HepG2 (cell line): ENCODE data around the gene RASD1. TPM values are rescaled to one million over a fixed set of nuclear protein-coding genes. Genes with fewer than 3 reads are reported as not detected.

Source experiments
- BRCA1 ChIP-seq: sonication (generic); formaldehyde crosslinking; IDR thresholded peaks from 2 replicates; pipeline ENCODE4 v1.4.0; 2020; ENCODE audit warnings: missing genetic modification reagents
- FOXO4 ChIP-seq: sonication (generic); formaldehyde crosslinking; conservative IDR thresholded peaks from 2 replicates; pipeline ENCODE4 v1.8.1; 2023; ENCODE audit warnings: missing genetic modification reagents
- GLI4 ChIP-seq: sonication (generic); formaldehyde crosslinking; IDR thresholded peaks from 2 replicates; pipeline ENCODE4 v1.5.1; 2020; ENCODE audit warnings: missing genetic modification reagents, mild to moderate bottlenecking, moderate library complexity, borderline replicate concordance
- HNF4A ChIP-seq: sonication (generic); formaldehyde crosslinking; IDR thresholded peaks from 2 replicates; pipeline ENCODE4 v1.4.0; 2020; ENCODE audit warnings: missing genetic modification reagents
- JUNB ChIP-seq: sonication (generic); formaldehyde crosslinking; IDR thresholded peaks from 2 replicates; pipeline ENCODE4 v1.8.0; 2022; ENCODE audit warnings: missing genetic modification reagents, mild to moderate bottlenecking, borderline replicate concordance
- KAT7 ChIP-seq: IDR thresholded peaks from 2 replicates; pipeline ENCODE4 v1.6.1; 2018; ENCODE audit warnings: borderline replicate concordance, missing compliant biosample characterization
- KDM2A ChIP-seq: sonication (generic); formaldehyde crosslinking; IDR thresholded peaks from 2 replicates; pipeline ENCODE4 v1.4.0; 2020; ENCODE audit warnings: low read depth, missing genetic modification reagents, borderline replicate concordance
- MYC ChIP-seq: sonication (generic); formaldehyde crosslinking; IDR thresholded peaks from 2 replicates; pipeline ENCODE4 v1.9.0; 2021; ENCODE audit warnings: missing genetic modification reagents, borderline replicate concordance
- NBN ChIP-seq: fragments of 450-650 bp; conservative IDR thresholded peaks from 2 replicates; pipeline ENCODE4 v1.6.1; 2017
- ONECUT2 ChIP-seq: sonication (generic); formaldehyde crosslinking; IDR thresholded peaks from 2 replicates; pipeline ENCODE4 v1.4.0; 2020; ENCODE audit warnings: missing genetic modification reagents
- POGZ ChIP-seq: sonication (generic); formaldehyde crosslinking; IDR thresholded peaks from 2 replicates; pipeline ENCODE4 v1.4.0; 2020; ENCODE audit warnings: mild to moderate bottlenecking, missing genetic modification reagents
- PRDM10 ChIP-seq: sonication (generic); formaldehyde crosslinking; IDR thresholded peaks from 2 replicates; pipeline ENCODE4 v1.4.0; 2020; ENCODE audit warnings: low read depth, missing genetic modification reagents
- RARG ChIP-seq: sonication (generic); formaldehyde crosslinking; IDR thresholded peaks from 2 replicates; pipeline ENCODE4 v1.4.0; 2020; ENCODE audit warnings: low read depth, mild to moderate bottlenecking, missing genetic modification reagents
- RCOR2 ChIP-seq: IDR thresholded peaks from 2 replicates; pipeline ENCODE4 v1.6.1; 2016; ENCODE audit warnings: missing biosample characterization, missing genetic modification reagents
- SMARCE1 ChIP-seq: fragments of 450-650 bp; IDR thresholded peaks from 2 replicates; pipeline ENCODE4 v1.6.1; 2017; ENCODE audit warnings: borderline replicate concordance
- STAT6 ChIP-seq: sonication (generic); formaldehyde crosslinking; IDR thresholded peaks from 2 replicates; pipeline ENCODE4 v1.4.0; 2020; ENCODE audit warnings: missing genetic modification reagents, mild to moderate bottlenecking, borderline replicate concordance
- XBP1 ChIP-seq: sonication (generic); formaldehyde crosslinking; IDR thresholded peaks from 2 replicates; pipeline ENCODE4 v1.5.0; 2020; ENCODE audit warnings: missing genetic modification reagents
- ZFP90 ChIP-seq: sonication (generic); formaldehyde crosslinking; IDR thresholded peaks from 2 replicates; pipeline ENCODE4 v1.8.0; 2022; ENCODE audit warnings: missing genetic modification reagents, mild to moderate bottlenecking, inconsistent platforms, borderline replicate concordance
- ZNF17 ChIP-seq: sonication (generic); formaldehyde crosslinking; IDR thresholded peaks from 2 replicates; pipeline ENCODE4 v1.5.0; 2020; ENCODE audit warnings: mild to moderate bottlenecking, missing genetic modification reagents
- ZNF24 ChIP-seq: fragments of 450-650 bp; IDR thresholded peaks from 2 replicates; pipeline ENCODE4 v1.6.1; 2017; ENCODE audit warnings: antibody characterized with exemption, mild to moderate bottlenecking
- ZNF275 ChIP-seq: sonication (generic); formaldehyde crosslinking; IDR thresholded peaks from 2 replicates; pipeline ENCODE4 v1.8.0; 2022; ENCODE audit warnings: missing genetic modification reagents, mild to moderate bottlenecking, inconsistent platforms, borderline replicate concordance
- ZNF749 ChIP-seq: sonication (generic); formaldehyde crosslinking; IDR thresholded peaks from 2 replicates; pipeline ENCODE4 v1.8.0; 2022; ENCODE audit warnings: mild to moderate bottlenecking, missing genetic modification reagents, moderate library complexity, borderline replicate concordance
- polyA plus RNA-seq, 8 experiments: library from polyadenylated mRNA; depleted of rRNA in 3 of 8; stranded (reverse) in 7 of 8; unstranded in 1 of 8; fragments of >200 nt; fragmentation: Illumina TruSeq in 4 of 8; extraction: Trizol in 4 of 8; gene quantifications; 2 replicates each; pipeline versions ENCODE4 v1.2.1 to v1.2.3, GENCODE V29; 2011 to 2016; ENCODE audit warnings: low read depth in 4 of 8, missing spikeins in 1 of 8, mixed read lengths in 1 of 8; ENCODE audit not compliant: insufficient read depth in 1 of 8
- total RNA-seq, 5 experiments: library from RNA; depleted of rRNA; stranded (reverse); fragments of >200 nt; fragmentation: Illumina TruSeq; extraction: Trizol; gene quantifications; 2 replicates each; pipeline ENCODE4 v1.2.3, GENCODE V29; 2016; ENCODE audit warnings: low read depth in 1 of 5

The RASD1 gene
- total and polyA plus RNA-seq, 2 of the 13 experiments (the other 11 are each of a cell fraction or from before 2014, with no cell fraction given), result 1.6 to 4.2 TPM

GRCh38 chr17:17533901-17534441 is 37.8 kb upstream of the RASD1 start (continued):
- TF ChIP-seq PRDM10 (CRISPR knock-in tag) (peak; percentile 83), ZNF275 (CRISPR knock-in tag) (peak; percentile 95; the same call in 1 of the 2 replicates), STAT6 (CRISPR knock-in tag) (peak; percentile 94), RCOR2 (CRISPR knock-in tag) (peak; percentile 99), ONECUT2 (CRISPR knock-in tag) (no peak), FOXO4 (0 out of 2 replicates have a peak, but pooled peaks have one; percentile 82), ZNF24 (peak; percentile 68; the same call in 1 of the 2 replicates), GLI4 (CRISPR knock-in tag) (no peak; the same call in 1 of the 2 replicates), HNF4A (peak; percentile 90), NBN (no peak), SMARCE1 (no peak), ZNF749 (peak; percentile 38; the same call in 1 of the 2 replicates), RARG (no peak), ZFP90 (CRISPR knock-in tag) (0 out of 2 replicates have a peak, but pooled peaks have one; percentile 56), MYC (CRISPR knock-in tag) (peak; percentile 64; the same call in 1 of the 2 replicates), BRCA1 (CRISPR knock-in tag) (peak; percentile 10; the same call in 1 of the 2 replicates), POGZ (peak; percentile 83), XBP1 (CRISPR knock-in tag) (0 out of 2 replicates have a peak, but pooled peaks have one; percentile 9), KAT7 (CRISPR knock-in tag) (no peak), ZNF17 (CRISPR knock-in tag) (no peak), JUNB (peak; percentile 72; the same call in 1 of the 2 replicates), KDM2A (CRISPR knock-in tag) (no peak; the same call in 1 of the 2 replicates)
